GM23338 (cell line): ENCODE measurements around the gene TMX3. TPM values are rescaled to one million over a fixed set of nuclear protein-coding genes. Genes with fewer than 3 reads are reported as not detected.

ENCODE experiments used
- ATAC-seq: fragments of 200-7000 bp; cut with Tn5 transposase; 3 replicates; pipeline ENCODE4 v1.9.1; 2020
- DNase-seq: peaks from one replicate; pipeline ENCODE4 v3.0.0-alpha.2; 2015; ENCODE audit warnings: low spot score
- H2AFZ ChIP-seq: fragments of 200-600 bp; sonication (generic); 2 replicates; pipeline ENCODE4 v1.8.0; 2016; ENCODE audit warnings: antibody characterized with exemption, mild to moderate bottlenecking, moderate library complexity
- H3F3A ChIP-seq: fragments of 200-600 bp; sonication (generic); replicated peaks from 2 replicates; pipeline ENCODE4 v1.8.0; 2017; ENCODE audit warnings: antibody characterized with exemption, mixed run types, low read depth
- H3K27ac ChIP-seq: fragments of 200-600 bp; sonication (generic); 2 replicates; pipeline ENCODE4 v1.6.1; 2016; ENCODE audit warnings: low read depth
- H3K27me3 ChIP-seq: fragments of 200-600 bp; sonication (generic); 2 replicates; pipeline ENCODE4 v1.8.0; 2016; ENCODE audit warnings: mild to moderate bottlenecking, mixed run types, moderate library complexity; ENCODE audit not compliant: insufficient read depth
- H3K36me3 ChIP-seq: fragments of 200-600 bp; sonication (generic); 2 replicates; pipeline ENCODE4 v1.8.0; 2016; ENCODE audit warnings: mild to moderate bottlenecking; ENCODE audit not compliant: insufficient read depth
- H3K4me1 ChIP-seq: fragments of 200-600 bp; sonication (generic); 2 replicates; pipeline ENCODE4 v1.8.0; 2016; ENCODE audit warnings: mild to moderate bottlenecking, moderate library complexity; ENCODE audit not compliant: insufficient read depth
- H3K4me2 ChIP-seq: fragments of 200-600 bp; sonication (generic); 2 replicates; pipeline ENCODE4 v1.7.1; 2017; ENCODE audit warnings: mixed run types
- H3K4me3 ChIP-seq: fragments of 200-600 bp; sonication (generic); 2 replicates; pipeline ENCODE4 v1.6.1; 2016; ENCODE audit warnings: mixed run types
- H3K79me2 ChIP-seq: fragments of 200-600 bp; sonication (generic); replicated peaks from 2 replicates; pipeline ENCODE4 v1.8.0; 2017; ENCODE audit warnings: mild to moderate bottlenecking; ENCODE audit not compliant: insufficient read depth
- H3K9me2 ChIP-seq: fragments of 200-600 bp; sonication (generic); 2 replicates; pipeline ENCODE4 v1.8.0; 2017; ENCODE audit not compliant: insufficient read depth
- H4K20me1 ChIP-seq: fragments of 200-600 bp; sonication (generic); replicated peaks from 2 replicates; pipeline ENCODE4 v1.8.0; 2017; ENCODE audit warnings: mild to moderate bottlenecking; ENCODE audit not compliant: insufficient read depth
- H3K27ac Mint-ChIP-seq: 2 replicates; pipeline ENCODE4 v1.8.0; 2020; ENCODE audit warnings: inconsistent platforms, mild to moderate bottlenecking, moderate library complexity, mixed read lengths
- H3K27me3 Mint-ChIP-seq: 3 replicates; pipeline ENCODE4 v1.8.0; 2022; ENCODE audit warnings: low read depth, mild to moderate bottlenecking, moderate library complexity, mixed read lengths, inconsistent platforms; ENCODE audit not compliant: insufficient read depth, poor library complexity
- H3K36me3 Mint-ChIP-seq: 3 replicates; pipeline ENCODE4 v1.8.0; 2021; ENCODE audit warnings: low read depth, mild to moderate bottlenecking, inconsistent platforms, moderate library complexity, mixed read lengths
- H3K4me1 Mint-ChIP-seq: 3 replicates; pipeline ENCODE4 v1.8.0; 2020; ENCODE audit warnings: mild to moderate bottlenecking, inconsistent platforms, mixed read lengths
- H3K4me3 Mint-ChIP-seq: 3 replicates; pipeline ENCODE4 v1.8.0; 2021; ENCODE audit warnings: moderate library complexity, mild to moderate bottlenecking, inconsistent platforms, mixed read lengths
- H3K9me3 Mint-ChIP-seq: 3 replicates; pipeline ENCODE4 v1.8.0; 2020; ENCODE audit warnings: moderate library complexity, mild to moderate bottlenecking, inconsistent platforms, mixed read lengths
- CREB1 ChIP-seq: fragments of 250-450 bp; sonication (Bioruptor Pico); IDR thresholded peaks from 2 replicates; pipeline ENCODE4 v1.5.0; 2020; ENCODE audit warnings: low read depth, mild to moderate bottlenecking, moderate library complexity
- EZH2 ChIP-seq: fragments of 200-600 bp; sonication (generic); IDR thresholded peaks from one replicate; pipeline ENCODE4 v1.8.0; 2017; ENCODE audit warnings: antibody characterized with exemption, mild to moderate bottlenecking, low read depth; ENCODE audit not compliant: unreplicated experiment
- EZH2phosphoT487 ChIP-seq: fragments of 200-600 bp; sonication (generic); IDR thresholded peaks from one replicate; pipeline ENCODE4 v1.8.1; 2018; ENCODE audit warnings: antibody characterized with exemption; ENCODE audit not compliant: unreplicated experiment
- JUNB ChIP-seq: IDR thresholded peaks from one replicate; pipeline ENCODE4 v1.6.1; 2016; ENCODE audit warnings: antibody characterized with exemption; ENCODE audit not compliant: unreplicated experiment
- NANOG ChIP-seq: IDR thresholded peaks from 2 replicates; pipeline ENCODE4 v1.6.1; 2016; ENCODE audit warnings: antibody characterized with exemption, borderline replicate concordance
- POLR2AphosphoS5 ChIP-seq: IDR thresholded peaks from 2 replicates; pipeline ENCODE4 v1.6.1; 2016; ENCODE audit warnings: antibody characterized with exemption, low read depth
- STAT1 ChIP-seq: IDR thresholded peaks from one replicate; pipeline ENCODE4 v1.6.1; 2016; ENCODE audit warnings: antibody characterized with exemption; ENCODE audit not compliant: unreplicated experiment
- ZNF114 ChIP-seq: fragments of 250-450 bp; sonication (Bioruptor Pico); IDR thresholded peaks from 2 replicates; pipeline ENCODE4 v1.5.0; 2020; ENCODE audit warnings: mild to moderate bottlenecking, moderate library complexity
- ZNF331 ChIP-seq: fragments of 250-450 bp; sonication (Bioruptor Pico); IDR thresholded peaks from 2 replicates; pipeline ENCODE4 v1.5.0; 2020; ENCODE audit warnings: low read depth, mild to moderate bottlenecking, moderate library complexity
- polyA plus RNA-seq: library from polyadenylated mRNA; unstranded; fragments of >200 nt; fragmentation: Nextera tagmentation; extraction: Ambion mirVana; gene quantifications from 2 replicates; pipeline ENCODE4 v1.2.1, GENCODE V29; 2016
- total RNA-seq: library from RNA; depleted of rRNA; stranded (reverse); fragments of >200 nt; shearing (Covaris generic); gene quantifications from 2 replicates; pipeline ENCODE4 v1.2.3, GENCODE V29; 2014
- TF ChIP-seq, protein P1 (sequence below): IDR thresholded peaks from one replicate; pipeline ENCODE4 v1.6.1; 2018; ENCODE audit warnings: antibody characterized with exemption; ENCODE audit not compliant: unreplicated experiment
- TF ChIP-seq, protein P2 (sequence below): IDR thresholded peaks from 2 replicates; pipeline ENCODE4 v1.6.1; 2016; ENCODE audit warnings: antibody characterized with exemption
- TF ChIP-seq, protein P3 (sequence below), 2 experiments: fragments of 200-600 bp in 1 of 2; sonication (generic) in 1 of 2; conservative IDR thresholded peaks; 2 replicates each; pipeline versions ENCODE4 v1.5.1 to v1.6.1; 2016 to 2017; ENCODE audit warnings: antibody characterized with exemption in 2 of 2, low read depth in 2 of 2, mild to moderate bottlenecking in 2 of 2, moderate library complexity in 1 of 2

Gene TMX3
- total and polyA plus RNA-seq, 2 experiments from 2014 or later = 12.4 to 40.1 TPM

DNA sequence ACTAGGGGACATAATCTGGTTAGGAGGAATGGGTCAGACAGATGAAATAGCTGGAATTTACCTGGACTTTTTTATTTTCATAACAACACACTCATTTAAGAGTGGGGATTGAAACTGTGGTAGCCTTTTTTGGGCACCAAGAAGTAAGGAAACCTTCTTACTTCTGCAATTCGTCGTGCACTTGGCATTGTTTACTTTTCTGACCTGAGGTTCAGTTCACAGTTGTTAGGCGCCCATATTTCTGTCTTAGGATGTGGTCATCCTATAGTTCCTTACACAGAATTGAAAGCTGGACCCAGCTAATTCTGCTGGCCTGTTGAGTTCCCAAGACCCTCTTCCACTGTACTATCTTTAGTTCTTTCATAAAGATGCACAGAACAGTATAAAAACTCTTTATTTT, 72.9 kb downstream of the TMX3 start (continued):
- TF ChIP-seq, protein P1, sequence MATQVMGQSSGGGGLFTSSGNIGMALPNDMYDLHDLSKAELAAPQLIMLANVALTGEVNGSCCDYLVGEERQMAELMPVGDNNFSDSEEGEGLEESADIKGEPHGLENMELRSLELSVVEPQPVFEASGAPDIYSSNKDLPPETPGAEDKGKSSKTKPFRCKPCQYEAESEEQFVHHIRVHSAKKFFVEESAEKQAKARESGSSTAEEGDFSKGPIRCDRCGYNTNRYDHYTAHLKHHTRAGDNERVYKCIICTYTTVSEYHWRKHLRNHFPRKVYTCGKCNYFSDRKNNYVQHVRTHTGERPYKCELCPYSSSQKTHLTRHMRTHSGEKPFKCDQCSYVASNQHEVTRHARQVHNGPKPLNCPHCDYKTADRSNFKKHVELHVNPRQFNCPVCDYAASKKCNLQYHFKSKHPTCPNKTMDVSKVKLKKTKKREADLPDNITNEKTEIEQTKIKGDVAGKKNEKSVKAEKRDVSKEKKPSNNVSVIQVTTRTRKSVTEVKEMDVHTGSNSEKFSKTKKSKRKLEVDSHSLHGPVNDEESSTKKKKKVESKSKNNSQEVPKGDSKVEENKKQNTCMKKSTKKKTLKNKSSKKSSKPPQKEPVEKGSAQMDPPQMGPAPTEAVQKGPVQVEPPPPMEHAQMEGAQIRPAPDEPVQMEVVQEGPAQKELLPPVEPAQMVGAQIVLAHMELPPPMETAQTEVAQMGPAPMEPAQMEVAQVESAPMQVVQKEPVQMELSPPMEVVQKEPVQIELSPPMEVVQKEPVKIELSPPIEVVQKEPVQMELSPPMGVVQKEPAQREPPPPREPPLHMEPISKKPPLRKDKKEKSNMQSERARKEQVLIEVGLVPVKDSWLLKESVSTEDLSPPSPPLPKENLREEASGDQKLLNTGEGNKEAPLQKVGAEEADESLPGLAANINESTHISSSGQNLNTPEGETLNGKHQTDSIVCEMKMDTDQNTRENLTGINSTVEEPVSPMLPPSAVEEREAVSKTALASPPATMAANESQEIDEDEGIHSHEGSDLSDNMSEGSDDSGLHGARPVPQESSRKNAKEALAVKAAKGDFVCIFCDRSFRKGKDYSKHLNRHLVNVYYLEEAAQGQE = no peak
- TF ChIP-seq EZH2 = no peak
- TF ChIP-seq STAT1 = no peak
- TF ChIP-seq, protein P2, sequence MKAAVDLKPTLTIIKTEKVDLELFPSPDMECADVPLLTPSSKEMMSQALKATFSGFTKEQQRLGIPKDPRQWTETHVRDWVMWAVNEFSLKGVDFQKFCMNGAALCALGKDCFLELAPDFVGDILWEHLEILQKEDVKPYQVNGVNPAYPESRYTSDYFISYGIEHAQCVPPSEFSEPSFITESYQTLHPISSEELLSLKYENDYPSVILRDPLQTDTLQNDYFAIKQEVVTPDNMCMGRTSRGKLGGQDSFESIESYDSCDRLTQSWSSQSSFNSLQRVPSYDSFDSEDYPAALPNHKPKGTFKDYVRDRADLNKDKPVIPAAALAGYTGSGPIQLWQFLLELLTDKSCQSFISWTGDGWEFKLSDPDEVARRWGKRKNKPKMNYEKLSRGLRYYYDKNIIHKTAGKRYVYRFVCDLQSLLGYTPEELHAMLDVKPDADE = no peak
- no peak for TF ChIP-seq JUNB
- TF ChIP-seq EZH2phosphoT487 = no peak
- TF ChIP-seq CREB1 = no peak

DNA sequence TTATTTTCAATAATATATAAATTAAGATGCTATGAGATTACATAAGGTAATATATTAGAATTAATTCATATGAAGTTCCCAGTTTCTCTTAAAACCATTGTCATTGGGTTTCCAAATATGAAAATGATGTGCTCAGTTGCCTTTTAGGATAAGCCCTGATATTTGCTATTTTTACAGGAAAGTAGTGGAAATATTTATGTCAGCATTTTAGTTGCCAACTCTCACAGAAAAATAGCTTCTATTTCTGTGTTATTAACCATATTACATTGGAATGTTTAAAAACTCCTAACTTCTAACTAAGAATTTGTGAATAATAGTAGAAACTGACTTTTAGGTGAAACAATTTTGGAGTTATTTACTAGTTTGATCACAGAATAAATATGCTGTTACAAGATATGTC, 74.0 kb downstream of the TMX3 start:
- no peaks in the 10 kb centered on the region for H3K4me1 ChIP-seq
- no peaks in the 10 kb centered on the region; the same call in 2 of the 3 replicates for H3K36me3 Mint-ChIP-seq
- H3F3A ChIP-seq = no peaks in the 10 kb centered on the region
- TF ChIP-seq EZH2phosphoT487 (no peak), EZH2 (no peak), STAT1 (no peak), NANOG (no peak), CREB1 (no peak), POLR2AphosphoS5 (no peak), ZNF331 (CRISPR knock-in tag) (no peak), JUNB (no peak), ZNF114 (CRISPR knock-in tag) (no peak)
- TF ChIP-seq, protein P2 = no peak
- TF ChIP-seq, protein P1 = no peak
- TF ChIP-seq, protein P3, sequence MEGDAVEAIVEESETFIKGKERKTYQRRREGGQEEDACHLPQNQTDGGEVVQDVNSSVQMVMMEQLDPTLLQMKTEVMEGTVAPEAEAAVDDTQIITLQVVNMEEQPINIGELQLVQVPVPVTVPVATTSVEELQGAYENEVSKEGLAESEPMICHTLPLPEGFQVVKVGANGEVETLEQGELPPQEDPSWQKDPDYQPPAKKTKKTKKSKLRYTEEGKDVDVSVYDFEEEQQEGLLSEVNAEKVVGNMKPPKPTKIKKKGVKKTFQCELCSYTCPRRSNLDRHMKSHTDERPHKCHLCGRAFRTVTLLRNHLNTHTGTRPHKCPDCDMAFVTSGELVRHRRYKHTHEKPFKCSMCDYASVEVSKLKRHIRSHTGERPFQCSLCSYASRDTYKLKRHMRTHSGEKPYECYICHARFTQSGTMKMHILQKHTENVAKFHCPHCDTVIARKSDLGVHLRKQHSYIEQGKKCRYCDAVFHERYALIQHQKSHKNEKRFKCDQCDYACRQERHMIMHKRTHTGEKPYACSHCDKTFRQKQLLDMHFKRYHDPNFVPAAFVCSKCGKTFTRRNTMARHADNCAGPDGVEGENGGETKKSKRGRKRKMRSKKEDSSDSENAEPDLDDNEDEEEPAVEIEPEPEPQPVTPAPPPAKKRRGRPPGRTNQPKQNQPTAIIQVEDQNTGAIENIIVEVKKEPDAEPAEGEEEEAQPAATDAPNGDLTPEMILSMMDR (conservative IDR thresholded peaks at IDR 0.05; ENCODE audit: low read depth in 2 of 2) = no peak
- H3K9me2 ChIP-seq = 0 out of 2 replicates have a peak, but pooled peaks cover 9% of the 10 kb centered on the region
- DNase-seq (no peak), ATAC-seq (no peak)
- 0 out of 3 replicates have a peak, but pooled peaks cover 4% of the 10 kb centered on the region for H3K9me3 Mint-ChIP-seq
- H3K79me2 ChIP-seq = no peaks in the 10 kb centered on the region
- no peak overlapping the region for H3K4me3 ChIP-seq
- H3K27me3 ChIP-seq = no peaks in the 10 kb centered on the region
- H3K27ac ChIP-seq = no peak overlapping the region
- H3K36me3 ChIP-seq = no peaks in the 10 kb centered on the region
- no peak overlapping the region for H3K4me2 ChIP-seq
- H2AFZ ChIP-seq = no peak overlapping the region
- H4K20me1 ChIP-seq = no peaks in the 10 kb centered on the region
- no peaks in the 10 kb centered on the region for H3K4me1 Mint-ChIP-seq
- H3K27ac Mint-ChIP-seq = no peak overlapping the region
- peaks cover 5% of the 10 kb centered on the region for H3K27me3 Mint-ChIP-seq
- no peak overlapping the region for H3K4me3 Mint-ChIP-seq
